Measurements from ENCODE around the gene MT1G. TPM values are rescaled to one million over a fixed set of nuclear protein-coding genes. Genes with fewer than 3 reads are reported as not detected.

The MT1G gene
- total RNA-seq, 3 donors from 2014 or later (not counting 1 experiment from before 2014, with no cell fraction given), result 0.80 to 1.5 TPM; not detected in 1

DNA sequence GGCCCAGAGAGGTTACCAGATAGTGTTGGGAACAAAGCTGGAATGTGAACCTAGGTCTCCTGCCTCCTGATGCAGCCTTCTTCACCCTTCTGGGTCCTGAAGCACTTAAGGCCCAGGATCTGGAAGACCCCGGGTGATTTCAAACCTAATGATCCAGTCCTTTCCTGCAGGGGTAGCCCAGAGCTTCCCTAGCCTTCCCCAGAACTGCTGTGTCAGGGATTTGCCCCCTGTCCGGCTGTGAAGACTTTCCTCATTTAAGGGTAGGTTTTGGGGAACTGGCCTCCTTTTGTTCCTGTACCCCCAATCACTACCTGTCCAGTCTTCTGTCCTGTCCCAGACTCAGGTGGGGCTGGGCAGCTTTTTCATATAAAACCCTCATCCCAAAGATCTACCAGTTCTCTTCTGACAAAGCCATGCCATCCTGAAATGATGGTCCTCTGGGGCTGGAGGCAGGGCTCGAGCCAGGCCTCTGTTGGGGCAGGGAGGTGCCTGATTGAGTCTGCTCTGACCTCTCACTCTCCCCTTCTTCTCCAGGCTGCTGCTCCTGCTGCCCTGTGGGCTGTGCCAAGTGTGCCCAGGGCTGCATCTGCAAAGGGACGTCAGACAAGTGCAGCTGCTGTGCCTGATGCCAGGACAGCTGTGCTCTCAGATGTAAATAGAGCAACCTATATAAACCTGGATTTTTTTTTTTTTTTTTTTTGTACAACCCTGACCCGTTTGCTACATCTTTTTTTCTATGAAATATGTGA, 15.7 kb upstream of the MT1G start:
- Mint-ChIP-seq H3K4me3 (peak overlapping the region; percentile 53), H3K9me3 (no peaks in the 10 kb centered on the region), H3K27ac (no peak overlapping the region), H3K36me3 (no peaks in the 10 kb centered on the region), H3K27me3 (ENCODE audit: low read depth in 2 of 2) (peaks cover 0 to 4% of the 10 kb centered on the region in 2 donors), H3K4me1 (peaks cover 9 to 17% of the 10 kb centered on the region in 2 donors)
- intact Hi-C loops (cut with micrococcal nuclease), result no loop called here
- H3K9me3 ChIP-seq (ENCODE audit: control insufficient read depth, insufficient read depth, low read length), result no peaks in the 10 kb centered on the region
- H3K27me3 ChIP-seq (ENCODE audit: control insufficient read depth, insufficient read depth, low read length), result no peaks in the 10 kb centered on the region
- no peak overlapping the region for H3K4me3 ChIP-seq (ENCODE audit: low read length)
- TF ChIP-seq, protein P1, sequence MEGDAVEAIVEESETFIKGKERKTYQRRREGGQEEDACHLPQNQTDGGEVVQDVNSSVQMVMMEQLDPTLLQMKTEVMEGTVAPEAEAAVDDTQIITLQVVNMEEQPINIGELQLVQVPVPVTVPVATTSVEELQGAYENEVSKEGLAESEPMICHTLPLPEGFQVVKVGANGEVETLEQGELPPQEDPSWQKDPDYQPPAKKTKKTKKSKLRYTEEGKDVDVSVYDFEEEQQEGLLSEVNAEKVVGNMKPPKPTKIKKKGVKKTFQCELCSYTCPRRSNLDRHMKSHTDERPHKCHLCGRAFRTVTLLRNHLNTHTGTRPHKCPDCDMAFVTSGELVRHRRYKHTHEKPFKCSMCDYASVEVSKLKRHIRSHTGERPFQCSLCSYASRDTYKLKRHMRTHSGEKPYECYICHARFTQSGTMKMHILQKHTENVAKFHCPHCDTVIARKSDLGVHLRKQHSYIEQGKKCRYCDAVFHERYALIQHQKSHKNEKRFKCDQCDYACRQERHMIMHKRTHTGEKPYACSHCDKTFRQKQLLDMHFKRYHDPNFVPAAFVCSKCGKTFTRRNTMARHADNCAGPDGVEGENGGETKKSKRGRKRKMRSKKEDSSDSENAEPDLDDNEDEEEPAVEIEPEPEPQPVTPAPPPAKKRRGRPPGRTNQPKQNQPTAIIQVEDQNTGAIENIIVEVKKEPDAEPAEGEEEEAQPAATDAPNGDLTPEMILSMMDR (IDR thresholded peaks at IDR 0.05), result no peak
- ATAC-seq (no peak), DNase-seq (no peak)
- no peaks in the 10 kb centered on the region for H3K36me3 ChIP-seq (ENCODE audit: control insufficient read depth, insufficient read depth, low read length)
- 85% methylated on average over 3 of the region's 5 CpGs for WGBS (ENCODE audit: insufficient coverage)
- peaks cover 20% of the 10 kb centered on the region for H3K4me1 ChIP-seq (ENCODE audit: control insufficient read depth, insufficient read depth, low read length)
- H3K27ac ChIP-seq (ENCODE audit: low read length), result no peak overlapping the region

DNA sequence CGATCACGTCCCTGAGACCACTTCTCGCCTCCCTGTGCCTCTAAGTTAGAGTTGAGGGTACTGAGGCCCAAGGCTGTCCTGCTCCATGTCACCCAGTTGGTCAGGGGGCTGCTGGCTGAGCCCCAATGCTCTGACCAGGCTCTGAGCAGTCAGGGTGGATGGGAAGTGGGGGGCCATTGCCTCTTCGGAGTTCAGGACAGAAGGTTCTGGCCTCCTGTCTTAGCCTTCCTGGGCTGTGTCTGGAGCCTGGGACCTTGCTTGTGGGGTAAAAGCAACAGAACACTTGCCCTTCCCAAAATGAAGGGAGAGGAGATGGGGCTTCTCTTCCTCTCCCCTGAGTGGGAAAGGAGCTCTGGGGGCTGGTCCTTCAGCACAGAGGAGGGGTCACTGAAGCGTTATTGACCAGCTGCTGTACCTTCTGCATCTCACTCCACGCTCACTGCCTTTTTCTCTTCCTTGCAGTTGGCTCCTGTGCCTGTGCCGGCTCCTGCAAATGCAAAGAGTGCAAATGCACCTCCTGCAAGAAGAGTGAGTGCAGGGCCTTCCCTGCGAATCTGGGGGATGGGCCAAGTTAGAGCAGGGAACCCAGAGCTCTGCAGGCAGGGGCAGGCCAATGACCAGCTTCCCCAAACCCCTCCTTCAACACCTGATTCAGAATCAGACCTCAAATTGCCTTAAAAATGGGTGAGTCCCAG, 15.0 kb upstream of the MT1G start:
- Histone ChIP-seq H3K9me3 (ENCODE audit: control insufficient read depth, insufficient read depth, low read length) (no peaks in the 10 kb centered on the region), H3K4me1 (ENCODE audit: control insufficient read depth, insufficient read depth, low read length) (peaks cover 20% of the 10 kb centered on the region), H3K36me3 (ENCODE audit: control insufficient read depth, insufficient read depth, low read length) (no peaks in the 10 kb centered on the region), H3K4me3 (ENCODE audit: low read length) (peak overlapping the region; percentile 52), H3K27me3 (ENCODE audit: control insufficient read depth, insufficient read depth, low read length) (no peaks in the 10 kb centered on the region), H3K27ac (ENCODE audit: low read length) (peak overlapping the region; percentile 48)
- H3K4me3 Mint-ChIP-seq, result peak overlapping the region; percentile 94
- WGBS (ENCODE audit: insufficient coverage), result 40% methylated on average over 8 of the region's 8 CpGs
- H3K36me3 Mint-ChIP-seq, result no peaks in the 10 kb centered on the region
- no peaks in the 10 kb centered on the region for H3K9me3 Mint-ChIP-seq
- intact Hi-C loops (cut with micrococcal nuclease), result loop anchor here (1.0 kb wide), 2 partner anchors 75 to 232 kb away; partner anchors contain the start of genes MT2A, NUDT21 and OGFOD1
- TF ChIP-seq, protein P1 (IDR thresholded peaks at IDR 0.05), result no peak
- H3K4me1 Mint-ChIP-seq, result peaks cover 9 to 17% of the 10 kb centered on the region in 2 donors
- peak overlapping the region; percentile 64 to 88 for H3K27ac Mint-ChIP-seq
- DNase-seq, result no peak
- H3K27me3 Mint-ChIP-seq (ENCODE audit: low read depth in 2 of 2), result no peaks in the 10 kb centered on the region
- ATAC-seq, result peak in 1 of 3 donors; percentile 2

GRCh38 chr16:56681939-56682702, 14.3 kb upstream of the MT1G start, which contains the start of gene MT1X:
TSS of gene MT1X (plus strand) at chr16:56682470. CDS start at chr16:56682541, 71 bp downstream.
- Histone ChIP-seq H3K9me3 (ENCODE audit: control insufficient read depth, insufficient read depth, low read length) (no peaks in the 10 kb centered on the region), H3K27me3 (ENCODE audit: control insufficient read depth, insufficient read depth, low read length) (no peaks in the 10 kb centered on the region), H3K4me1 (ENCODE audit: control insufficient read depth, insufficient read depth, low read length) (peaks cover 20% of the 10 kb centered on the region), H3K36me3 (ENCODE audit: control insufficient read depth, insufficient read depth, low read length) (no peaks in the 10 kb centered on the region), H3K27ac (ENCODE audit: low read length) (peak within 1 kb of the TSS; percentile 48), H3K4me3 (ENCODE audit: low read length) (peak within 1 kb of the TSS; percentile 52)
- Mint-ChIP-seq H3K4me3 (peak within 1 kb of the TSS; percentile 94), H3K27me3 (ENCODE audit: low read depth in 2 of 2) (no peaks in the 10 kb centered on the region), H3K9me3 (no peaks in the 10 kb centered on the region), H3K4me1 (peaks cover 9 to 17% of the 10 kb centered on the region in 2 donors), H3K36me3 (no peaks in the 10 kb centered on the region), H3K27ac (peak within 1 kb of the TSS; percentile 64 to 88)
- DNase-seq, result peak; percentile 82 to 94
- intact Hi-C loops (cut with micrococcal nuclease), result loop anchor here (1.0 kb wide), 2 partner anchors 74 to 231 kb away; partner anchors contain the start of genes MT2A, NUDT21 and OGFOD1
- TF ChIP-seq, protein P1 (IDR thresholded peaks at IDR 0.05), result no peak
- ATAC-seq, result peak; percentile 98 to 99 (median 99)
- WGBS (ENCODE audit: insufficient coverage), result under 1% methylated on average over 49 of the region's 49 CpGs
